Left lobe of liver (tissue), 2 donors: ENCODE measurements around the gene CRABP1. TPM values are rescaled to one million over a fixed set of nuclear protein-coding genes. Genes with fewer than 3 reads are reported as not detected.

ENCODE experiments used
- ATAC-seq: fragments of 200-7000 bp; cut with Tn5 transposase; one replicate; pipeline ENCODE4 v1.9.1; 2020; ENCODE audit warnings: mild to moderate bottlenecking, moderate library complexity
- DNase-seq: peaks from one replicate; pipeline ENCODE4 v3.0.0-alpha.2; 2020; ENCODE audit warnings: low spot score
- total RNA-seq: library from RNA; stranded (reverse); gene quantifications from one replicate; pipeline ENCODE4 v1.2.1, GENCODE V29; 2021
- donor health status: DM: no; HTN: no; CAD: no; lungs with moderate emphysema.
- donor health status: DM: no; HTN: yes; CAD: no.

The CRABP1 gene
- total RNA-seq, 1 donor from 2014 or later: 0.40 TPM

- no peak for DNase-seq
Measured at GRCh38 chr15:78397382-78397781, 57.2 kb downstream of the CRABP1 start.

More at GRCh38 chr15:78397382-78397781, 57.2 kb downstream of the CRABP1 start:
- ATAC-seq: peak; percentile 63

Other genes starting within 250 kb of the CRABP1 start
- gene SH2D7, start 247.8 kb upstream of the CRABP1 start, total RNA-seq: not detected
- gene CIB2, start 208.9 kb upstream of the CRABP1 start, total RNA-seq: 0.20 TPM
- 29.4 TPM for gene IDH3A, start 191.0 kb upstream of the CRABP1 start, total RNA-seq
- gene ACSBG1, start 105.8 kb upstream of the CRABP1 start, total RNA-seq: not detected
- 0.86 TPM for gene DNAJA4, start 75.8 kb upstream of the CRABP1 start, total RNA-seq
- 22.1 TPM for gene SKIC8, start 40.7 kb upstream of the CRABP1 start, total RNA-seq
- 25.1 TPM for gene IREB2, start 97.9 kb downstream of the CRABP1 start, total RNA-seq
- gene HYKK, start 167.2 kb downstream of the CRABP1 start, total RNA-seq: 5.4 TPM
- 59.2 TPM for gene PSMA4, start 200.1 kb downstream of the CRABP1 start, total RNA-seq
- 0.35 TPM for gene CHRNA5, start 225.2 kb downstream of the CRABP1 start, total RNA-seq